Neural progenitor cell (in vitro differentiated cells): ENCODE measurements around the gene PCSK5.

ENCODE experiments used
- CTCF ChIP-seq: fragments of 200-600 bp; sonication (generic); IDR thresholded peaks from 2 replicates; pipeline ENCODE4 v1.5.1; 2017; ENCODE audit warnings: antibody characterized with exemption, mild to moderate bottlenecking
- EZH2 ChIP-seq: fragments of 200-600 bp; sonication (generic); IDR thresholded peaks from 2 replicates; pipeline ENCODE4 v1.6.1; 2017; ENCODE audit warnings: antibody characterized with exemption, mild to moderate bottlenecking, moderate library complexity

GRCh38 chr9:76357555-76357954 lies 467.1 kb downstream of the PCSK5 start:
- no peak for TF ChIP-seq EZH2
- no peak for TF ChIP-seq CTCF
